ENCODE data around the gene CREB3L4.
"Not testable (repeated sequence)": the region's sequence is repeated elsewhere in the genome, so short reads cannot be mapped to it uniquely, and the experiment has no call there.

CREB3L4 gene

DNA sequence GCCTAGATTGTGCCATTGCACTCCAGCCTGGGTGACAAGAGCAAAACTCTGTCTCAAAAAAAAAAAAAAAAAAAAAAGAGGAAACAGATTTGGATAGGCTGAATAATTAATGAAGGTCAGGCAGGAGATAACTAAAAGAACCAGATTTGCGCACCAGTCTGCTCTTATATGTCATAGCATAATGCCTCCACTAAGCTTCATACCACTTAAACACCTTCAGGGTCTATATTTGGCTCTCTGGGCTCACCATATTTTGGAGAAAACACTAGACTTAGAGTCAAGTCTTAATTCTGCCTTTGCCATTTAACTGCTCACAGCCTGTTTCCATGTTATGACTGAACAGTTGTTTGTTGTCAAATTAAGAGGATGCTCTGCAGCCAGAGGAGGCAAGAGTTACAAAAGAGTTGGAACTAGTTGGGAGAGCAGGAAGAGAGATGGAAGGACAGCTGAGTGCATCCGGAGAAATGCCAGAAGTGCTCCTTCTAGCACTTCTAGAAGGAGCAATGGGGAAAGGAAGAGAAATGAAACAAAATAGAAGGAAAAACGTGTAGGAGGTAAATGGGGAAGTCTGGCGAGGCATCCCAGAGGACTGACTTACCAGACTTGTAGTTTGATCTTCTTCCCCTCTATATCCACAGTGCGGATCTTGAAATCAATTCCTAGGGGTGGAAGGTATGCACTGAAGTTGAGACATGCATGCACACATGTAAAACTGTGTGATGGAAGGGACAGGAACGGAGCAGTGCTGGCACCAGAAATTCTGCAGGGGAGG is 16.6 kb downstream of the CREB3L4 start:
- in situ Hi-C loops (cut with HindIII; ENCODE audit: low sequenced_read_pairs) = no loop called here

DNA sequence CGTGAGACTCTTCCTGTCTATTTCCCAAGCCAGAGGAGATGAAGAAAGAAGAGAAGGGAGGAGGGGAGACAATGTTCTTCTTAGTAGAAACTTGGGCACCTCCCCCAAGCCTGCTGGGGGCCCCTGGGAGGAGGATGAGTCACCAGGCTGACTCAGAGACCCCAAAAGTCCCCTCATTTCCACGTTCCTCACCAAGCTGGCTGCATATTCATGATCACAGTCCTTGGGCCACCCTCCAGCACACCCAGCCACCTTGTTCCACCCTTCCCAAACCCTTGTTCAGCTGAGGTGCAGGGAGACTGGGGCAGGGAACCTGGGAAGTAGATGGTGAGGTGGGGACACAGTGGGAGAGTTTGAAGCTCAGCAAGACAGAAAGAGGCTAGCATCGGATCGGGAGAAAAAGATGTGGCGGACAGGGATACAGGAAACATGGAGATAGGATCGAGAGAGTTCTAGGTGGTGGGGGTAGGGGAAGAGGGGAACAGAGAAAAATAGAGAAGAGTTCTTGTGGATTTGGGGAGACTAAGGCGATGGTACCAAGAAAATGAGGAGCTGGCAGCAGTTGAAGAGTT is 17.7 kb downstream of the CREB3L4 start:
- in situ Hi-C loops (cut with HindIII; ENCODE audit: low sequenced_read_pairs) = no loop called here

GRCh38 chr1:153985941-153986761 is 18.4 kb downstream of the CREB3L4 start, which contains the start of gene RAB13:
Gene RAB13 (minus strand): TSS chr1:153986339. CDS start chr1:153986236, 103 bp downstream.
- in situ Hi-C loops (cut with HindIII; ENCODE audit: low sequenced_read_pairs) = no loop called here

GRCh38 chr1:153987621-153988020 is 19.9 kb downstream of the CREB3L4 start:
- in situ Hi-C loops (cut with HindIII; ENCODE audit: low sequenced_read_pairs) = no loop called here

- in situ Hi-C loops (cut with HindIII; ENCODE audit: low sequenced_read_pairs) = no loop called here
These were observed 22.9 kb downstream of the CREB3L4 start, which contains the start of gene RPS27 for GRCh38 chr1:153990468-153991150. Gene RPS27 (plus strand): TSS chr1:153990762. CDS start chr1:153990797, 35 bp downstream.

GRCh38 chr1:153991151-153991630 is 23.5 kb downstream of the CREB3L4 start:
- in situ Hi-C loops (cut with HindIII; ENCODE audit: low sequenced_read_pairs) = no loop called here

- in situ Hi-C loops (cut with HindIII; ENCODE audit: low sequenced_read_pairs) = no loop called here
These were observed 24.1 kb downstream of the CREB3L4 start for GRCh38 chr1:153991806-153992205.

DNA sequence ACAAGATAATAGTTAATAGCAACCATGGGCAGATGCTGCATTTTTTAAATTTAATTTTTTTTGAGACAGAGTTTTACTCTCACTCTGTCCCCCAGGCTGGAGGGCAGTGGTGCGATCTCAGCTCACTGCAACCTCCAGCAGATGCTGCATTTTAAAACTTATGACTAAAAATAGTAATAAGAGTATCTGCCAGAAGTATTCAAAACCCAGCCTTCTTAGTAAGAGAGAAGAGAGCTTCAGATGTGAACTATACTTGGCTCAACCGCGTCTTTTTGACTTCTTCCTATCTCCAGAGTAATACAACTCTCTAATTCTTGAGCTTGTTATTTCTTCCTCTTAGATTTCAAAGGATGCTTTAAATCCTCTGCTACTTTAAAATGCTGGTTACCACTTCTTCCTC is 27.5 kb downstream of the CREB3L4 start:
- in situ Hi-C loops (cut with HindIII; ENCODE audit: low sequenced_read_pairs) = no loop called here

- in situ Hi-C loops (cut with HindIII; ENCODE audit: low sequenced_read_pairs) = no loop called here
These were observed 27.9 kb downstream of the CREB3L4 start for GRCh38 chr1:153995640-153996039.

- in situ Hi-C loops (cut with HindIII; ENCODE audit: low sequenced_read_pairs) = not testable (repeated sequence)
These were observed 29.2 kb downstream of the CREB3L4 start for GRCh38 chr1:153996882-153997281.

GRCh38 chr1:154000420-154000819 is 32.7 kb downstream of the CREB3L4 start:
- in situ Hi-C loops (cut with HindIII; ENCODE audit: low sequenced_read_pairs) = no loop called here

- in situ Hi-C loops (cut with HindIII; ENCODE audit: low sequenced_read_pairs) = no loop called here
These were observed 38.4 kb downstream of the CREB3L4 start for GRCh38 chr1:154006136-154006535.

GRCh38 chr1:154012129-154012528 is 44.4 kb downstream of the CREB3L4 start:
- in situ Hi-C loops (cut with HindIII; ENCODE audit: low sequenced_read_pairs) = no loop called here

DNA sequence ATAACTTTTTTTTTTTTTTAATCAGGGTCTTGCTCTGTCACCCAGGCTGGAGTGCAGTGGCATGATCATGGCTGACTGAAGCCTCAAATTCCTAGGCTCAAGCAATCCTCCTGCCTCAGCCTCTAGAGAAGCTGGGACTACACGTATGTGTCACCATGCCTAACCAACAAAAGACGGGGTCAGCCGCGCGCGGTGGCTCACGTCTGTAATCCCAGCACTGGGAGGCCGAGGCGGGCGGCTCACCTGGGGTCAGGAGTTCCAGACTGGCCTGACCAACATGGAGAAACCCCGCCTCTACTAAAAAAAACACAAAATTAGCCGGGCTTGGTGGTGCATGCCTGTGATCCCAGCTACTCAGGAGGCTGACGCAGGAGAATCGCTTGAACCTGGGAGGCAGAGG is 44.8 kb downstream of the CREB3L4 start:
- in situ Hi-C loops (cut with HindIII; ENCODE audit: low sequenced_read_pairs) = not testable (repeated sequence)

GRCh38 chr1:154014154-154014907 is 46.6 kb downstream of the CREB3L4 start:
- in situ Hi-C loops (cut with HindIII; ENCODE audit: low sequenced_read_pairs) = no loop called here

- in situ Hi-C loops (cut with HindIII; ENCODE audit: low sequenced_read_pairs) = no loop called here
These were observed 51.6 kb downstream of the CREB3L4 start for GRCh38 chr1:154019269-154019668.

- in situ Hi-C loops (cut with HindIII; ENCODE audit: low sequenced_read_pairs) = loop anchor here (5.0 kb wide), 1 partner anchor 117 kb away; no protein-coding TSS in a partner anchor
These were observed 52.2 kb downstream of the CREB3L4 start for GRCh38 chr1:154019940-154020339.
